GM18508 (cell line): ENCODE measurements around the gene STAMBPL1.

Experiments used
- ATAC-seq: cut with Tn5 transposase; IDR thresholded peaks from one replicate; pipeline ENCODE4 v1.9.1; 2021; ENCODE audit warnings: moderate number of reproducible peaks; ENCODE audit not compliant: insufficient read depth, unreplicated experiment

Gene STAMBPL1

DNA sequence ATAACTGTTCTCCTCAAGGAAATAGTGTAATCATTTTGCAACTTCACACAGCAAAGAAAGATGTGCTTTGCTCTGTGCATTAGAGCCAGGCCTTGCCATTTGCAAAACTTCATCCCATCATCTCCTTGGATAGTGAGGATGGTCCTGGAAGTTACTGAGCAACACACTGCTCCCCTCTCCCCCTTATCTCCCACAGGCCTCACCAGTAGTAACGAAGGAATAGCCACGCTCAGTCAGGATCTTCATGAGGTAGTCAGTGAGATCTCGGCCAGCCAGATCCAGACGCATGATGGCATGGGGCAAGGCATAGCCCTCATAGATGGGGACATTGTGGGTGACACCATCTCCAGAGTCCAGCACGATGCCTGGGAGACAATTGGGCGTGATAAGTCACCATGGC is 61.0 kb downstream of the STAMBPL1 start:
- no peak for ATAC-seq

DNA sequence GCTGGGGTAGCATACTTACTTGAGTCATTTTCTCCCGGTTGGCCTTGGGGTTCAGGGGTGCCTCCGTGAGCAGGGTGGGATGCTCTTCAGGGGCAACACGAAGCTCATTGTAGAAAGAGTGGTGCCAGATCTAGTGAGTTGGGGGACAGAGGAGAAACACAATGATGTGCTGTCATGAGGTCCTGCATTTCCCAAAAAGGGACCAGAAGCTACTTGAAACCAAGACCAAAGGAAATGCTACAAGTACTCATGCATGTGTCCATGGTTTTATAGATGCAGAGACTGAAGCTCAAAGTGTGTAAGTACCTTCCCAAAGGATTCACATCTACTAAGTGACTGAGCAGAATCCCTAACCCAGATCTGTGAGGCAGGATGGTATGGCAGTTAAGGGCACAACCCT is 63.7 kb downstream of the STAMBPL1 start:
- no peak for ATAC-seq

- ATAC-seq, result no peak
Measured at GRCh38 chr10:88944813-88945212, 64.8 kb downstream of the STAMBPL1 start.

DNA sequence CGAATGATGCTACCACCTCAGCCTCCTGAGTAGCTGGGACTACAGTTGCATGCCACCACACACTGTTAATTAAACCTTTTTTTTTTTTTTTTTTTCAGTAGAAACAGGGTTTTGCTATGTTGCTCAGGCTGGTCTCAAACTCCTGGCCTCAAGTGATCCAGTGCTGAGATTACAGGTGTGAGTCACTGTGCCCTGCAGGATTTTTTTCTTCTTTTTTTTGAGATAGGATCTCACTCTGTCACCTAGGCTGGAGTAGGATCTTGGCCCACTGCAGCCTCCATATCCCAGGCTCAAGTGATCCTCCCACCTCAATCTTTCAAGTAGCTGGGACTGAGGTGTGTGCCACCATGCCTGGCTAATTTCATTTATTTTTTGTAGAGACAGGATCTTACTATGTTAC is 66.2 kb downstream of the STAMBPL1 start:
- no peak for ATAC-seq

- ATAC-seq, result no peak
Measured at GRCh38 chr10:88946965-88947590, 67.0 kb downstream of the STAMBPL1 start.

DNA sequence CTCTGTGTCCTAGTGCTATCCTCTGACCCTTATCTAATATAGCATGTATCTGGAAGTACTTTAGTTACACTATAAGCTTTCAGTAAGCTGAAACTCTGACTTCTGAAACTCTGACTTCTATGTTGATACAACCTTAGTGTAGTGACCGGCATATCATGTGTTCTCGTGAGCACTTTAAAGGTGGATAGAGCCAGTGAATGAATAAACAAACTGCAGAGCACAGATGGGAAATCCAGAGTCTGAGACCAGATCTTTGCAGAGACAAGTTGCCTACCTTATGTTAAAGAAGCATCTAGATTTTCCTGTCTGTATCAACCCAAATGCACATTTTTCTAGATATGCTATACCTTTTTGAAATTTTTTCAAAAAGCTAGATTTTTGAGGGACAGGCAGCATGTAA is 69.0 kb downstream of the STAMBPL1 start:
- no peak for ATAC-seq

DNA sequence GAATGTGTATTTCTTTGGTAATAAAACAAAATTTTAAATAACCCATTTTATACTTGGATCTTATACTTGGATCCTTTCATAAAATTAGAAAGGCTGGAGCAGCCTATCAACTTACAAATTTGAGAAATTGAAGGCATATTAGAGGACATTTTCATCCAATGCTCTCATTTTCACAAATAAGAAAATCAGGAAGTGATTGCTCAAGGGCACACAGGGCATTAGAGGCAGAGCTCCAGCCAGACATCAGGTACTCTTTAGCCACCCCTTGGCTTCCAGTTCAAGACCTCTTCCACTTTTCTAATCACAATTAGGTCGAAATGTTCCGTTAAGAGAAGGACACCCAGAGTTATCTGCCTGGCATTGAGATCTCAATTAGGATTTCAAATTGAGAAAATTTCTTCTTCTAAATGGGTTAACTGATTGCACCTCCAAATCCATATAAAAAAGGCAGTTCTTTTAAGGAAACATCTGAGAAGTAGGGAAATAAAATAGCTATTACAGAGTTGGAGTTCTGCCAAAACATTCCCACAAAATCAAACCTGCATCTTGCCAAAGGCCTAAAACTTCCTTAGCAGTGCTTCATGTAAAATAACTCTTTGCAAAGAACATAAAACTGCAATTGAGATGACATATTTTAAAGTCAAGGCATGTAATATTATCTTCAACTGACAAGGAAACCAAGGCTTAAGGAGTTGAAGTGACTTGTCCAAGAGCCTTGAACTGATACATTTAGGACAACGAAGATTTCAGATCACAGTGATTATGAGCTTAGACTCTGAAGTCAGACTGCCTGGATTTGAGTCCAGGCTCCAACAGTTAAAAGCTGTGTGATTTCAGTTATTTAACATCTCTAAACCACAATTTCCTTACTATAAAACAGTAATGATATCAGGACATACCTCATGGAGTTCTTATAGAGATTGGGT is 70.1 kb downstream of the STAMBPL1 start:
- no peak for ATAC-seq

- ATAC-seq, result no peak
Measured at GRCh38 chr10:88952647-88953111, 72.6 kb downstream of the STAMBPL1 start, which contains the start of gene ACTA2. TSS of gene ACTA2 (minus strand) at chr10:88952773. CDS start at chr10:88948930, 3,843 bp downstream.

- ATAC-seq, result no peak
Measured at GRCh38 chr10:88953662-88954061, 73.6 kb downstream of the STAMBPL1 start.

DNA sequence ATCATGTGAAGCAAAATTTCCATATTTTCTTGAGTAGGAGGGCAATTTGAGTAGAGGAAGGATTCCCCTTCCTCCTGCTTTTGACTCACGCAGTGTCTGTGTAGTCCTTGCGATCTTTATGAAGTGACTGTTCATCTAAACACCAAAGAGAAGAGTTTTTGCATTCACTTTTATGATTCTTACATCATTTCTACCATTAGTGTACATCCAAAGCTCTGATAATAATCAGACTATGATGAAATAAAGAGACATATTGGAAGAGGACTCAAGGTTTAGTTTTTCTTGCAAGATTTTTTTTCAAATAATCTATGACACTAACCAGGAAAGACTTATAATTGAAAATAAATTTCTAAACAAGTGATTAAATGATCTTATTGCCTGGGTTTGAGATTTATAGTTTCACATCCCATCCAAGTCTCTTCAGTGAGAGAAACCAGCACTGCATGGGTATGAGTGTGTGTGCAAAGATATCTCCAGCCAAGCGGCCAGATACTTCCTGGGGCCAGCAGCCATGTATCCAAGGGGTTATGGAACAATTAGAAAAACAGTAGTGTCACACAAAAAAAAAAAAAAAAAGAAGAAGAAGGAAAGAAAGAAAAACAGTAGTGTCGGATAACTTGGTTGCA is 74.5 kb downstream of the STAMBPL1 start:
- ATAC-seq, result no peak

DNA sequence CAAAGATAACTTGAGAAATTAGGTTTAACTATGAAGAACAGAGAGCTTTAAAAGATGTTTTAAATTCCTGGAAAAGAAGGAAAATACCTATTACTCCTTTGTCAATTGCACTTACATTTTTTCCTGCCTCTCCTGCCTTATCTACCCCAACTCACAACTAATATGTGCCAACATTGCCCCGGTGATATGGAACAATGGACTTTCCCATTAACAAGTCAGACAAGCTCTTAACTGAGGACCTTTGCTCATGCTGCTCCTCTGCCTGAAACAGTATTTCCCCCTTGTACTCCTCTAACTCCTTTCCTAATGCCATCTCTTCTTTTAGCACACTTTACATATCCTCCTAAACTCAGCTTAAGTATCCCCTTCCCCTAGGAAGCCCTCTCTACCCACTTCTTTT is 77.3 kb downstream of the STAMBPL1 start:
- ATAC-seq, result no peak

DNA sequence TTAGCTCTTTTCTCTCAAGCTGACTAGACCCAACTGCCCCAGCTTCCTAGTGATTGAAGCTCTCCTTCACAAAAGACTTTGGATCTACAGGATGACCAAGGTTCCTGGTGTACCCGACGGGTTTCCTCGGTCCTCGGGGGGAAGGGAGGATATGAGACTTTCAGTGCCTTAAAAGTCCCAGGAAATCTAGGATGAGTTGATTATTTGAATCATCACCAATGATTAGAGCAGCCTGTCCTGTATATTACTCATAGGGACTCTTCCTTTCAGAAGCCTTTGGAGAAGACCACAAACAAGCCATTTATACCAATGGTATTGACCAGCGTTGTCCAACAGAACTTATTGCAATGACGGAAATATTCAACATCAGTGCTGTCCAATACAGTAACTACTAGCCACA is 78.7 kb downstream of the STAMBPL1 start:
- ATAC-seq, result no peak

GRCh38 chr10:88960802-88961201 is 80.8 kb downstream of the STAMBPL1 start:
- no peak for ATAC-seq

DNA sequence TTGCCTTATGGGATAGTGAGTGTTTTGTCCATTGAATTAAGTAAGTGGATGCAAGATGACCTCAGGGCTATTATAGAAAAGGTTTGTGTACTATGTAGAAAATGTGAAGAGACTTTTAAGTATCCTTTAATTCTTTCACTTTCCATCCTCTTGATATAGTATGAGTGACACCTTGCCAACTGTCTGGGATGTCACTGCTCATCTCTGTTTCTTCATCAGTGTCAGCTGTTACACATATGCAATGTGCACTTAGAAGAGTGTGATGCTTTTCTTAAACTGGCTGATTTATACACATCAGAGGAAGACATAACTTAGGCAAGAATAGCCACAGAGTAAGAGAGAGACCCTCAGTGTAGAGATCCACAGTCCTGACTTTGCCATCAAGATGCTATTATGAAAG is 81.2 kb downstream of the STAMBPL1 start:
- ATAC-seq, result no peak

DNA sequence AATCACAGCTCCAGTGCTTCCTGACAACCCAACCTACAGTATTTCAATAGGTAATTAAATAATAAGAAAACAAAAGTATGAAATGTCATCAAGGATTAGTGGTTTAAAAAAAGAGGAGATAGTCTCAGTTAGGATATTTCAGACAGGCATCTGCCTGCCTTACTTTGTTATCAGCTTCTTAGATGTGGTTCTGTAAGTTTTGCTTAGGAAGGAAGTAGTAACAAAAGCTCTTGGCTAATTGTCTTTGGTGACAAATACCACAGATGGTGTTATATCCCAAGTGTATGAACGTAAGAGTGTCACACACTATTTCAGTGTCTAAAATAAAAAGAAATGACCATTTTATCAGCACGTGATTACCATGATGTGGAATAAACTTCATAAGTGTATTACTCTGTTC is 82.3 kb downstream of the STAMBPL1 start:
- ATAC-seq, result no peak

DNA sequence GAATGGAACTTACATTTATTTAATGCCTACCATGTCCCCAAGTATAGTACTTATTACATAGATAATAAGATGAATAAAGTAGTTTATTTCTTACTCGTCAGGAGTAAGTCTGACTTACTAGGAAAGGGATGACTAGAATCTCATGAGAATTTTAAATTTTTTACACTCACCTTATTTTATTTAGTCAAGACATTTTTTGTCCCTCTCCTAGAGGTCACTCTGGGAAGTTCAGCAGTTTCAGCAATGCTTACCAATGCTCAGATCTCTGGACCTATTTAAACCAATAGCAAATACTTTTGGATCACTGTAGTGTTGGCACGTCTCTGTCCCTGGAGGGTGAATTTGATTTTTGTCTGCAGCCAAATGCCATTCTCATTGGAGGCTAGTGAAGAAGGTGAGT is 83.3 kb downstream of the STAMBPL1 start:
- ATAC-seq, result no peak

DNA sequence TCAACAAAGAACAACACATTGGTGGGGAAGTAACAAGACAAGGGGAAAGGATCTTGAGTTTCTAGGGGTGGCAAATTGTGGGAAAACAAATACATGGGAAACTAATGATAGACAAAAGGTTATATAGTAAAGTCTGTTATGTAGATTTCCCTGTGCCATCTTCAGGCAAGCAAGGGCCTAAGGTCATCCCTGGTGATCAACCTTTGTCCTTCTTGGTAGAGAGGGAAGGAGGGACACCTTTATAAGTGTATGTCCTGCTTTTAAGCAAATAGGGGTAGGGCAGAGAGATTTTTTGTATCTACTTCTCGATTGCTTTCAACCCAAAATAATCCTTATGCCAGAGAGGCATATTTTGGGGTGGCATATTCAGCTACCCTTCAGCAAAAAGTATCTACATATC is 84.3 kb downstream of the STAMBPL1 start:
- no peak for ATAC-seq

- no peak for ATAC-seq
Measured at GRCh38 chr10:88964869-88965415, 84.9 kb downstream of the STAMBPL1 start.

DNA sequence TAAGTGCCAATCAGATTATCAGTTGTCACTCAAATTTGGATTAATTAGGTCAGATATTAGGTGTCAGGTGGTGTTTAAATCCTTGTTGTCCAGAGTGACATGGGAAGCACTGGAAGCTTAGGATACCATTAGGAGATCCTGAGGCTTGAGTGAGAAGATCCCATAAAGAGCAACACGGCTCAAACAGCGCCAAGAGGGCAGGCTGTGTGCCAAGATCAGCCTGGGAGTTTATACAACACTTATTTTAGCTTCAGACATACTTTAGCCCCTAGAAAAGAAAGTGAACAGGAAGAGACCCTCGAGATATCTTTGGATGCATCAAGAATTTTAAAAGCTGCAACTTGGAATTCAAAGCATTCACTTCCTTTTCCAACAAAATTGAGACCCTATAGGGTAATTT is 86.8 kb downstream of the STAMBPL1 start:
- no peak for ATAC-seq

DNA sequence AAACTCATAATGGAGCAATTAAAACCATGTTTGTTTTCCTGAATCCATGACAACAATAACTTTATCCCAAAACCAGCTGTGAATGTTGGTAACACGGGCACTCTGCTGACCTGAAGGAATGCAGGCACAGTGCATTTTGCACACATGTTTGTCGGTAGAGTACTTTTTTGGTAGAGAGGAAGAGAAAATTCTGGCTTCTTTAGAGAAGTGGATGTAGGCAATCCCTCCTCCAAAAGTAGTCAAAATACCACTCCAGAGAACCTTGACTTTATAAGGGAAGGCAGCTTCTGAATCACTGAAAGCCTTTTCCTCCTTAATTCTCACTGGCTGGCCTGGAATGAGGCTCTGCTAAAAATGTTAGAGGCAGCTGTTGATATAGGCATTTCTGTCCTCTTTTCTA is 88.3 kb downstream of the STAMBPL1 start:
- no peak for ATAC-seq
